ENCODE measurements around the gene PACRG. TPM values are rescaled to one million over a fixed set of nuclear protein-coding genes. Genes with fewer than 3 reads are reported as not detected.

The PACRG gene
- total and polyA plus RNA-seq, 4 donors = 0.47 to 3.8 (median 2.4) TPM

- TF ChIP-seq GABPA (IDR thresholded peaks at IDR 0.05 in 1 of 2, conservative IDR thresholded peaks at IDR 0.05 in 1 of 2) (no peak), TAF1 (conservative IDR thresholded peaks at IDR 0.05) (no peak), SP1 (IDR thresholded peaks at IDR 0.05) (no peak), REST (IDR thresholded peaks at IDR 0.05) (no peak), FOXA2 (IDR thresholded peaks at IDR 0.05) (no peak), JUND (IDR thresholded peaks at IDR 0.05) (no peak), YY1 (IDR thresholded peaks at IDR 0.05) (no peak), RAD21 (IDR thresholded peaks at IDR 0.05) (no peak), FOXA1 (IDR thresholded peaks at IDR 0.05) (no peak), CTCF (IDR thresholded peaks at IDR 0.05; ENCODE audit: low read depth, low read length, missing input control) (no peak)
- TF ChIP-seq, protein P1, sequence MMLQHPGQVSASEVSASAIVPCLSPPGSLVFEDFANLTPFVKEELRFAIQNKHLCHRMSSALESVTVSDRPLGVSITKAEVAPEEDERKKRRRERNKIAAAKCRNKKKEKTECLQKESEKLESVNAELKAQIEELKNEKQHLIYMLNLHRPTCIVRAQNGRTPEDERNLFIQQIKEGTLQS (IDR thresholded peaks at IDR 0.05) = no peak
- TF ChIP-seq, protein P2, sequence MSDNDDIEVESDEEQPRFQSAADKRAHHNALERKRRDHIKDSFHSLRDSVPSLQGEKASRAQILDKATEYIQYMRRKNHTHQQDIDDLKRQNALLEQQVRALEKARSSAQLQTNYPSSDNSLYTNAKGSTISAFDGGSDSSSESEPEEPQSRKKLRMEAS (IDR thresholded peaks at IDR 0.05) = no peak
- TF ChIP-seq, protein P3, sequence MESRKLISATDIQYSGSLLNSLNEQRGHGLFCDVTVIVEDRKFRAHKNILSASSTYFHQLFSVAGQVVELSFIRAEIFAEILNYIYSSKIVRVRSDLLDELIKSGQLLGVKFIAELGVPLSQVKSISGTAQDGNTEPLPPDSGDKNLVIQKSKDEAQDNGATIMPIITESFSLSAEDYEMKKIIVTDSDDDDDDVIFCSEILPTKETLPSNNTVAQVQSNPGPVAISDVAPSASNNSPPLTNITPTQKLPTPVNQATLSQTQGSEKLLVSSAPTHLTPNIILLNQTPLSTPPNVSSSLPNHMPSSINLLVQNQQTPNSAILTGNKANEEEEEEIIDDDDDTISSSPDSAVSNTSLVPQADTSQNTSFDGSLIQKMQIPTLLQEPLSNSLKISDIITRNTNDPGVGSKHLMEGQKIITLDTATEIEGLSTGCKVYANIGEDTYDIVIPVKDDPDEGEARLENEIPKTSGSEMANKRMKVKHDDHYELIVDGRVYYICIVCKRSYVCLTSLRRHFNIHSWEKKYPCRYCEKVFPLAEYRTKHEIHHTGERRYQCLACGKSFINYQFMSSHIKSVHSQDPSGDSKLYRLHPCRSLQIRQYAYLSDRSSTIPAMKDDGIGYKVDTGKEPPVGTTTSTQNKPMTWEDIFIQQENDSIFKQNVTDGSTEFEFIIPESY (IDR thresholded peaks at IDR 0.05) = no peak
- Histone ChIP-seq H3K4me1 (ENCODE audit: control insufficient read depth in 4 of 4, insufficient read depth in 4 of 4, low read length in 3 of 4) (no peaks in the 10 kb centered on the region), H3K27me3 (ENCODE audit: control insufficient read depth in 4 of 4, insufficient read depth in 4 of 4, low read length in 3 of 4) (no peaks in the 10 kb centered on the region), H3K27ac (ENCODE audit: low read depth in 1 of 2, low read length in 2 of 2) (no peak overlapping the region), H3K9ac (ENCODE audit: low read depth in 1 of 2, low read length in 2 of 2) (no peak overlapping the region), H3K4me3 (ENCODE audit: low read depth in 1 of 3, low read length in 3 of 3) (no peak overlapping the region), H3K9me3 (ENCODE audit: control insufficient read depth in 4 of 4, low read length in 3 of 4) (no peaks in the 10 kb centered on the region), H3K36me3 (ENCODE audit: control insufficient read depth in 4 of 4, insufficient read depth in 3 of 4, low read depth in 1 of 4, low read length in 3 of 4) (no peaks in the 10 kb centered on the region)
- no peak for DNase-seq (ENCODE audit: low spot score)
- WGBS = 95% methylated on average over 7 of the region's 7 CpGs
Measured at GRCh38 chr6:162973151-162973872, 245.5 kb downstream of the PACRG start.

GRCh38 chr6:162973980-162974379 is 246.2 kb downstream of the PACRG start:
- H3K27me3 ChIP-seq (ENCODE audit: control insufficient read depth in 4 of 4, insufficient read depth in 4 of 4, low read length in 3 of 4) = no peaks in the 10 kb centered on the region
- no peak for DNase-seq (ENCODE audit: low spot score)
- TF ChIP-seq JUND (IDR thresholded peaks at IDR 0.05) (no peak), FOXA2 (IDR thresholded peaks at IDR 0.05) (no peak), CTCF (IDR thresholded peaks at IDR 0.05; ENCODE audit: low read depth, low read length, missing input control) (no peak), HNF4G (IDR thresholded peaks at IDR 0.05) (no peak), REST (IDR thresholded peaks at IDR 0.05) (no peak)
- TF ChIP-seq, protein P3 (IDR thresholded peaks at IDR 0.05) = no peak
- no peaks in the 10 kb centered on the region for H3K4me1 ChIP-seq (ENCODE audit: control insufficient read depth in 4 of 4, insufficient read depth in 4 of 4, low read length in 3 of 4)
- no peaks in the 10 kb centered on the region for H3K9me3 ChIP-seq (ENCODE audit: control insufficient read depth in 4 of 4, low read length in 3 of 4)
- WGBS = 92% methylated on average over 5 of the region's 5 CpGs
- H3K4me3 ChIP-seq (ENCODE audit: low read depth in 1 of 3, low read length in 3 of 3) = no peak overlapping the region
- H3K9ac ChIP-seq (ENCODE audit: low read depth in 1 of 2, low read length in 2 of 2) = no peak overlapping the region
- H3K27ac ChIP-seq (ENCODE audit: low read depth in 1 of 2, low read length in 2 of 2) = no peak overlapping the region
- H3K36me3 ChIP-seq (ENCODE audit: control insufficient read depth in 4 of 4, insufficient read depth in 3 of 4, low read depth in 1 of 4, low read length in 3 of 4) = no peaks in the 10 kb centered on the region
